ENCODE data around the gene ERI2.

The ERI2 gene

GRCh38 chr16:20838240-20838639 is 32.0 kb upstream of the ERI2 start:
- H3K27me3 ChIP-seq (ENCODE audit: low read depth, low read length): no peaks in the 10 kb centered on the region
- peaks cover 50% of the 10 kb centered on the region for H3K36me3 ChIP-seq (replicated peaks; ENCODE audit: low read depth, low read length)
- no peaks in the 10 kb centered on the region for H3K79me2 ChIP-seq (ENCODE audit: low read length)
- H2AFZ ChIP-seq (ENCODE audit: low read depth, low read length): no peak overlapping the region
- H3K4me1 ChIP-seq (ENCODE audit: low read length): no peaks in the 10 kb centered on the region
- no peak overlapping the region for H3K9ac ChIP-seq (ENCODE audit: low read length)
- 0 out of 2 replicates have a peak, but pooled peaks cover 3% of the 10 kb centered on the region for H3K9me3 ChIP-seq (ENCODE audit: insufficient read depth, low read length)
- H3K4me2 ChIP-seq (ENCODE audit: low read length): no peak overlapping the region
- H3K4me3 ChIP-seq (ENCODE audit: low read length): no peak overlapping the region
- H4K20me1 ChIP-seq (ENCODE audit: insufficient read depth, low read length): no peaks in the 10 kb centered on the region
- no peak overlapping the region for H3K27ac ChIP-seq (ENCODE audit: low read length)
- TF ChIP-seq CTCF (IDR thresholded peaks at IDR 0.05; ENCODE audit: low read depth, low read length) (no peak), EZH2phosphoT487 (IDR thresholded peaks at IDR 0.05; ENCODE audit: low read depth) (no peak)

DNA sequence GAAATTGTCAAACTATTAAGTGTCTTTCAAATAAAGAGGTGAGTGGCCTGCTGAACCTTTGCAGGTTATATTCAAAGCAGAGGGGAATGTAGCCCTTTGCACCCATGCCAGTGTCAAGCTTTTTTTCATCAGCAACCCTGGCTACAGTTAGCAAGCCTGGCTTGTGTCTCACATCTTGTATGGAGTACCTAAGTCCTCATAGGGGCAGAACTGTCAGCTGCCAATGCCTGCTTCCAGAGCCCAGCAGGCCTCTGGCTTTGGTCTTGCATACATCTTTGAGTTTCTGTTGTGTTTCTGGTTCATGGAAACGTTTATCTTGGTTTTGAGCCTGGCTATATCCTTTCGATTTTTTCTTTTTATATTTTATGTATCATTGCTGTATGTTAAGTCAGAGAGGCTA is 26.8 kb upstream of the ERI2 start:
- Histone ChIP-seq H3K4me1 (ENCODE audit: low read length) (no peaks in the 10 kb centered on the region), H3K27ac (ENCODE audit: low read length) (no peak overlapping the region), H3K27me3 (ENCODE audit: low read depth, low read length) (no peaks in the 10 kb centered on the region), H3K9me3 (ENCODE audit: insufficient read depth, low read length) (0 out of 2 replicates have a peak, but pooled peaks cover 3% of the 10 kb centered on the region), H3K4me3 (ENCODE audit: low read length) (no peak overlapping the region), H3K9ac (ENCODE audit: low read length) (no peak overlapping the region), H3K36me3 (replicated peaks; ENCODE audit: low read depth, low read length) (peaks cover 39% of the 10 kb centered on the region), H2AFZ (ENCODE audit: low read depth, low read length) (no peak overlapping the region), H3K4me2 (ENCODE audit: low read length) (no peak overlapping the region), H4K20me1 (ENCODE audit: insufficient read depth, low read length) (no peaks in the 10 kb centered on the region), H3K79me2 (ENCODE audit: low read length) (no peaks in the 10 kb centered on the region)
- no peak for TF ChIP-seq EZH2phosphoT487 (IDR thresholded peaks at IDR 0.05; ENCODE audit: low read depth)
- no peak for TF ChIP-seq CTCF (IDR thresholded peaks at IDR 0.05; ENCODE audit: low read depth, low read length)

- H3K9me3 ChIP-seq (ENCODE audit: insufficient read depth, low read length): no peaks in the 10 kb centered on the region
- no peak for TF ChIP-seq CTCF (IDR thresholded peaks at IDR 0.05; ENCODE audit: low read depth, low read length)
- TF ChIP-seq EZH2phosphoT487 (IDR thresholded peaks at IDR 0.05; ENCODE audit: low read depth): no peak
- H2AFZ ChIP-seq (ENCODE audit: low read depth, low read length): no peak overlapping the region
- no peak overlapping the region for H3K4me3 ChIP-seq (ENCODE audit: low read length)
- no peaks in the 10 kb centered on the region for H4K20me1 ChIP-seq (ENCODE audit: insufficient read depth, low read length)
- peaks cover 36% of the 10 kb centered on the region for H3K36me3 ChIP-seq (replicated peaks; ENCODE audit: low read depth, low read length)
- no peaks in the 10 kb centered on the region for H3K79me2 ChIP-seq (ENCODE audit: low read length)
- H3K4me2 ChIP-seq (ENCODE audit: low read length): no peak overlapping the region
- no peaks in the 10 kb centered on the region for H3K27me3 ChIP-seq (ENCODE audit: low read depth, low read length)
- H3K9ac ChIP-seq (ENCODE audit: low read length): no peak overlapping the region
- no peaks in the 10 kb centered on the region for H3K4me1 ChIP-seq (ENCODE audit: low read length)
- H3K27ac ChIP-seq (ENCODE audit: low read length): no peak overlapping the region
Measured at GRCh38 chr16:20830372-20830771, 24.1 kb upstream of the ERI2 start.

- Histone ChIP-seq H3K36me3 (replicated peaks; ENCODE audit: low read depth, low read length) (peaks cover 28% of the 10 kb centered on the region), H3K4me1 (ENCODE audit: low read length) (no peaks in the 10 kb centered on the region), H3K27me3 (ENCODE audit: low read depth, low read length) (no peaks in the 10 kb centered on the region), H3K27ac (ENCODE audit: low read length) (no peak overlapping the region), H3K4me2 (ENCODE audit: low read length) (no peak overlapping the region), H3K9ac (ENCODE audit: low read length) (no peak overlapping the region), H4K20me1 (ENCODE audit: insufficient read depth, low read length) (no peaks in the 10 kb centered on the region), H3K9me3 (ENCODE audit: insufficient read depth, low read length) (no peaks in the 10 kb centered on the region), H3K79me2 (ENCODE audit: low read length) (no peaks in the 10 kb centered on the region), H2AFZ (ENCODE audit: low read depth, low read length) (no peak overlapping the region), H3K4me3 (ENCODE audit: low read length) (no peak overlapping the region)
- TF ChIP-seq CTCF (IDR thresholded peaks at IDR 0.05; ENCODE audit: low read depth, low read length): no peak
- TF ChIP-seq EZH2phosphoT487 (IDR thresholded peaks at IDR 0.05; ENCODE audit: low read depth): no peak
Measured at GRCh38 chr16:20829536-20829935, 23.3 kb upstream of the ERI2 start.

Measured in OCI-LY3 (cell line).